NCI-H345 (cell line): ENCODE results near the gene GRIK3.
A peak's percentile ranks its signal among the peaks of the same experiment; 100 is the strongest.
"Not testable (repeated sequence)": the region's sequence is repeated elsewhere in the genome, so short reads cannot be mapped to it uniquely, and the experiment has no call there.

Source experiments
- DNase-seq: peaks from one replicate; lab custom pipeline; 2025; lab: John Stamatoyannopoulos, UW

Gene GRIK3

GRCh38 chr1:36784147-36784859, 250.0 kb downstream of the GRIK3 start:
- no peak for DNase-seq

GRCh38 chr1:36783475-36783874, 250.8 kb downstream of the GRIK3 start:
- DNase-seq = no peak

DNA sequence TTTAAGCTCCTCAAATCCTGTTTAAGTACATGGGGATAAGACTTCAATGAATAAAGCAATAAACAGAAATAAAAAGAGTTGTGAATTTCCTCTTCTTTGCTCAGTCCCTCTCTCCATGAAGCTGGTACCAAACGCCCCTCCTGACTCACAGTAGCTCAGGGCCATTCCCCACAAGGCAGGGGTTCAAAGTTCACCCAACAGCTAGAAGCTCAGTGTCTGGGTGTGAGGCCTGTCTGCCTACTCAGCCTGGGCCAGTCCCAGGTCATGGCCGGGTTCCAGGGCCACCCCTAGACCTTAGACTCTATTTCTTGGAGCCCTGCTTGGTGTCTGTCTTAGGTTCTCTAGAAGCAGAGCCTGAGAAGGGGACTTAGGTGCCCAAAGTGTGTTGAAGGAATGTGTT, 251.5 kb downstream of the GRIK3 start:
- DNase-seq = no peak

DNA sequence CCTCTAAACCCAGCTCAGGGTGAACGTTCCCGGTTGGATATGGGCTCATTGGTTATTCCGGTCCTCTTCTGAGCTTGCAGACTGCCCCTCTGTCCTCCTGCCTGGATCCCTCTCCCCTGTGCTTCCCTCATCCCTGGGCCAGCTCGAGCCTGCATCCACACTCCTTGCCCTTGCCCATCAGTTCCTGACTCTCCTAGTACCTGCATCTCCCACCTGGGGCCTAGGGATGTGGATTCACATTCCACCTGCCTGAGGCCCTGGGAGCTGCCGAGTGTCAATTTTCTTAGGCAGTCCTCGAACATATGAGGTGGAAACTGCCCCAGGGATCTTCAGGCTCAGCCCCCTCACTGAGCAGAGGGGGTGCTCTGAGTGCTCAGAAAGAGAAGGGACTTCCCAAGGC, 252.2 kb downstream of the GRIK3 start:
- DNase-seq = no peak

DNA sequence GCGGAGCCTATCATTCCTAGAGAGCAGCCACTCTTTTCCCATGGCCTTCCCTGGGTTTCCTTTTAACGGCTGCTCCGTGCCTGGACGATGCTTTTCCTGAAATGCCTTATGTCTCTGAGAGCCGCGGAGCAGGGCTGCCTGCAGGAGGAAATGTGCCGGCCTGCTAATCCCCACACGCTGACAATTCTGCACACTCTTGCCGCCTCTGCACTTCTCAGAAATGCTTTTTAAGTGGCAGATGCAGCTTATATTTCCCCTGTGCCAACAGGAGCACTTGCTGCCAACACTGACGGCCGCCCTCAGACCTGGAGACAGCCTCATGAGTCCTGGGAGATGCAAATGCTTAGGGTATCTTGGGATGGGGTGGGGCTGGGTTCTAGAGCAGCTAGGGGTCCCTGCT, 253.2 kb downstream of the GRIK3 start:
- no peak for DNase-seq

DNA sequence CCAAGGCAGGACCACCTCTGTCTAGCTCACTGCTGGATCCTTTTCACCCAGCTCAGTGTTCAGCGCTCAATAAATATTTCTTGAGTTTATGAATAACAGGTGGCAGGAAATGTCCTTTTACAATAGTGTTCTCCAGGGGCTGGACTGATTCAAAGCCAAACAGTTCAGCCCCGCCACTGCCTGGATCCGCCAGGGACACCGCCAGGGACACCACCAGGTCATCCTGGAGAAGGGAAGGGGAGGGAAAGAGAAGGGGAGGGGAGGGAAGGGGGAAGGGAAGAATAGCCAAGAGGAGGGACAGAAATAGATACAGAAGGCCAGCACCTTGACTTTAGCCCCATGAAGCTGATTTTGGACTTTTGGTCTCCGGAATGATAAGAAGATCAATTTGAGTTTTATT, 255.6 kb downstream of the GRIK3 start:
- DNase-seq = no peak

- no peak for DNase-seq
These were observed 257.1 kb downstream of the GRIK3 start for GRCh38 chr1:36776948-36777831.

DNA sequence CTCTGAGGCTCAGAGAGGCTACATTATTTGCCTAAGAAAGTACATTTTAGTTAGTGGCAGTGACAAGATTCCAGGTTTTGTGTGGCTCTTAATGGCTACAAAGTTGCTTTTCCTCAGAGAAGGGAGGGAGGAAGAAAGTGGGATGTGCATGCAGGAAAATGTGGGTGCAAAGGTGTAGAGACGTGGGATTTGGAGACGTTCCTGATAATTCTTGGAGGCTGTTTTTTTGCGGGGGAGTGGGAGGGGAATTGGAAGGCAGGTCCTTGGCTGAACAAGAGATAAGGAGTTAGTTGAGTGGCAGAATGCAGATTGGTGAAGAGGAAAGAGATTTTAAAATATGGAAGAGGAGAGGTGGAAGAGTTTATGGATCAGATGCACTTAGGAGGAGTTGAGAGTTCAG, 258.1 kb downstream of the GRIK3 start:
- no peak for DNase-seq

DNA sequence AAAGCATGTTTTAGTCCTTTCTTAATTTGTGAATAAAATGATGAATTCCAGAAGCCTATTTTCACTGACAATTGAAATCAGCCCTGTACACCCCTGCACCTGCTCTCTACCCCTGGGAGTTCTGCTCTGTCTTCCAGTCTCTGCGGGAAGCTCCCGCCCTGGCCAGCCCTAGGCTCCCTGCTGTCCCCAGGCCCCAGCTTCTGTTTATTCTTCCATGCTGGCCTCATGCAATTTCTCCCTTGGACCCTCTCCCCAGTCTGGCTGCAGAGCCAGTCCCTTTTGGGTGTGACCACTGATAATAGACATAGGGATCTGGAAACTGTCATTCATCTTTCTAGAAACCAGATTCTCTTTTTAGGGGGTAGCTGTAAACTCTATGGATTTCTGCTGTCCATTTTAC, 258.6 kb downstream of the GRIK3 start:
- DNase-seq = peak; percentile 79

GRCh38 chr1:36773827-36774541, 260.3 kb downstream of the GRIK3 start:
- no peak for DNase-seq

GRCh38 chr1:36772647-36773495, 261.4 kb downstream of the GRIK3 start:
- no peak for DNase-seq

- peak; percentile 67 for DNase-seq
These were observed 262.5 kb downstream of the GRIK3 start for GRCh38 chr1:36771660-36772284.

GRCh38 chr1:36771240-36771639, 263.1 kb downstream of the GRIK3 start:
- peak; percentile 39 for DNase-seq

DNA sequence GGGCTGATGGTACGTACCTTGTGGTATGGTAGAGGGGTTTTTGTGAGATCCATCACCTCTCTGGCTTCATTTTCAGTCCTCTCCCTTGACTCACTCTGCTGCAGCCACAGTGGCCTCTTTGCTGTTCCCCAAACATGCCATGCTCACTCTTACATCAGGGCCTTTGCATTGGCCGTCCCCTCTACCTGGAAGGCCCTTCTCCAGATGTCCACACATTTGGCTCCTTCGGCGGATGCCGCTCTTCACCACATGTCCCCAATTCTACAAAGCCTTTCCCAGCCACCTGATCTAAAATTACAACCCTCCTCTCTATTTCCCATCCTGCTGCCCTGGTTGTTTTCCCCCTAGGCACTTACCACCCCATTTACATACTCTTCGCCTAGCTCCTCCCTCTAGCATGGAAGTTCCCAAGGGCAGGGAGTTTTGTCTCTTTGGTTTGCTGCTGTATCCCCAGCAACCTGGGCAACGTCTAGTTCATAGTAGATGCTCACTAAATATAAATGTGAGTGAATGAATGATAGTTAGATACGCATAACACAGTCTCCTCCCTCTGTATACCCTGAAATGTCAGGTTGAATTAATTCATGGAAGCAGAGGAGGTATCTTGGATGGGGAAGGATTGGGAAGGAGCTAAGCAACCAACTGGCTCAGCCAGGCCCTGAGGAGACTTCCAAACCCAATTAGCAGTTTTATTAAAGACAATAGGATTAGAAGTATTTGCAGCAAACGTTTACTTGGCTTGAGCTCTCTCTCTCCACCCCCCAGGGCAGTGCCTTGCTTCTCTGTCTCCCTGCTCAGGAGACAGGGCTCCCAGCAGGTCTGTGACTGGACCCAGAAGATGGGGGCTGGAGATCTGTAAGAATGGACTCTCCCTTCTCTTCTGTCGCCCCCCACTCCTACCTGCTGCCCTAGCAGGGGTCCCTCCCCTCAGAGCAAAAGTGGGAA, 264.2 kb downstream of the GRIK3 start:
- no peak for DNase-seq

GRCh38 chr1:36768486-36769178, 265.7 kb downstream of the GRIK3 start:
- DNase-seq = no peak

DNA sequence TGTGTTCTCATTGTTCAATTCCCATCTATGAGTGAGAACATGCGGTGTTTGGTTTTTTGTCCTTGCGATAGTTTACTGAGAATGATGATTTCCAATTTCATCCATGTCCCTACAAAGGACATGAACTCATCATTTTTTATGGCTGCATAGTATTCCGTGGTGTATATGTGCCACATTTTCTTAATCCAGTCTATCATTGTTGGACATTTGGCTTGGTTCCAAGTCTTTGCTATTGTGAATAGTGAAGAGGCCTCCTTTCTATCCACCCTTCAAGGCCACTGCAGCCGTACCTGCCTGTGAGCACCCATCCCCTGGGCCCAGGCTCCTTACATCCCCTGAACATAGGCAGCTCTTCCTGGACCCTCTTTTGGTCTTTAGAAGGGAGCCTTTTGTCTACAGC, 266.9 kb downstream of the GRIK3 start:
- not testable (repeated sequence) for DNase-seq

DNA sequence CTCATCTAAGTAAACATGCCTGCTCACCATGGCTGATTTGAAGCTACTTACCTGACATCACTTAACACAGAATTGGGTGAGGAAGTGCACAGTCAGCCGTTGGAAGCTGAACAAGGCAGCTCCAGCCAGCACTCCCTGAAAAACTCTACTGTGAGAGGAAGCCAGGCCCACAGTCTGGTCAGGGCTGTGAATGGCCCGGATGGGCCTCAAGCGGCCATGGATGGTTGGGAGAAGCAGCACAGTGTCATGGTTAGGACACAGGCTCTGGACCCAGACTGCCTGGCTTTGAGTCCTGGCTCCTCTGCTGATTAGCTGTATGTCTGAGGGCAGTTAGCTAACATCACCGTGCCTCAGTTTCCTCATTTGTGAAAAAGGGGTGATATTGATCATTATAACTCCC, 267.8 kb downstream of the GRIK3 start:
- DNase-seq = peak; percentile 20

- DNase-seq = no peak
These were observed 268.5 kb downstream of the GRIK3 start for GRCh38 chr1:36765785-36766300.

GRCh38 chr1:36764798-36765197, 269.5 kb downstream of the GRIK3 start:
- DNase-seq = no peak
